Prostate gland (tissue), 2 donors: ENCODE measurements around the gene ZNF888. TPM values are rescaled to one million over a fixed set of nuclear protein-coding genes. Genes with fewer than 3 reads are reported as not detected.
"Not testable (repeated sequence)": the region's sequence is repeated elsewhere in the genome, so short reads cannot be mapped to it uniquely, and the experiment has no call there.

Source experiments
- DNase-seq: peaks from one replicate; pipeline ENCODE4 v3.0.0-alpha.2; 2019; ENCODE audit warnings: low spot score
- H3K27ac ChIP-seq, 2 donors: fragments of 200-600 bp; sonication (generic); 2 replicates each; pipeline ENCODE4 v1.5.1; 2017 to 2019
- H3K27me3 ChIP-seq: fragments of 200-600 bp; sonication (generic); replicated peaks from 2 replicates; pipeline ENCODE4 v1.5.1; 2019; ENCODE audit not compliant: insufficient read depth
- H3K36me3 ChIP-seq, 2 donors: fragments of 200-600 bp; sonication (generic); 1 replicate in 1 of 2; 2 replicates in 1 of 2; pipeline versions ENCODE4 v1.5.1 to v1.8.1; 2017 to 2019
- H3K4me1 ChIP-seq: fragments of 200-600 bp; sonication (generic); replicated peaks from 2 replicates; pipeline ENCODE4 v1.5.1; 2019
- H3K4me3 ChIP-seq, 2 donors: fragments of 200-600 bp; sonication (generic); 2 replicates each; pipeline ENCODE4 v1.5.1; 2017 to 2019
- H3K9me3 ChIP-seq: fragments of 200-600 bp; sonication (generic); 2 replicates; pipeline ENCODE4 v1.5.1; 2017
- CTCF ChIP-seq, 4 experiments: fragments of 200-600 bp in 2 of 4; fragments of 450-650 bp in 2 of 4; sonication (generic) in 2 of 4; IDR thresholded peaks; 1 replicate in 3 of 4; 2 replicates in 1 of 4; pipeline ENCODE4 v1.5.1; 2016 to 2019; ENCODE audit warnings: antibody characterized with exemption in 4 of 4, mild to moderate bottlenecking in 2 of 4, moderate library complexity in 2 of 4
- POLR2A ChIP-seq: fragments of 450-650 bp; IDR thresholded peaks from one replicate; pipeline ENCODE4 v1.6.1; 2016; ENCODE audit warnings: antibody characterized with exemption, mild to moderate bottlenecking
- POLR2AphosphoS5 ChIP-seq: sonication (generic); formaldehyde crosslinking; IDR thresholded peaks from one replicate; pipeline ENCODE4 v1.6.1; 2017; ENCODE audit warnings: antibody characterized with exemption
- WGBS: methylation state at CpG from one replicate; pipeline ENCODE4 v1.1.5; 2018; 5-methylcytosine and 5-hydroxymethylcytosine counted together
- intact Hi-C: fragments of 100-400 bp; cut with DNase I; formaldehyde crosslinking; loops from one replicate; pipeline ENCODE4 v1.14.2; 2022
- total RNA-seq, 2 donors: library from RNA; depleted of rRNA; stranded (reverse); fragments of >200 nt; gene quantifications; one replicate each; pipeline ENCODE4 v1.1.0, GENCODE V29; 2016

ZNF888 gene
- total RNA-seq, 2 donors from 2014 or later: 21.4 to 34.5 TPM

GRCh38 chr19:52948025-52948770, 25.0 kb upstream of the ZNF888 start:
- TF ChIP-seq POLR2AphosphoS5: no peak
- no peak for TF ChIP-seq CTCF (IDR thresholded peaks at IDR 0.05)
- TF ChIP-seq POLR2A: no peak
- Histone ChIP-seq H3K27ac (no peak overlapping the region), H3K27me3 (no peaks in the 10 kb centered on the region), H3K4me3 (no peak overlapping the region), H3K9me3 (no peaks in the 10 kb centered on the region), H3K4me1 (peaks cover 7% of the 10 kb centered on the region), H3K36me3 (peaks cover 17 to 25% of the 10 kb centered on the region in 2 donors)
- intact Hi-C loops: no loop called here
- WGBS: 94% methylated on average over 13 of the region's 13 CpGs
- no peak for DNase-seq

GRCh38 chr19:52946322-52947310, 23.4 kb upstream of the ZNF888 start:
- no peaks in the 10 kb centered on the region for H3K9me3 ChIP-seq
- TF ChIP-seq POLR2AphosphoS5: no peak
- peak; percentile 12 for TF ChIP-seq POLR2A
- no peak for TF ChIP-seq CTCF (IDR thresholded peaks at IDR 0.05)
- WGBS: 37% methylated on average over 39 of the region's 39 CpGs
- H3K36me3 ChIP-seq: peaks cover 6 to 14% of the 10 kb centered on the region in 2 donors
- no peak overlapping the region for H3K4me3 ChIP-seq
- H3K27ac ChIP-seq: peak overlapping the region; percentile 93 to 94
- no peaks in the 10 kb centered on the region for H3K27me3 ChIP-seq
- H3K4me1 ChIP-seq: peaks cover 7% of the 10 kb centered on the region
- intact Hi-C loops: no loop called here
- peak; percentile 70 for DNase-seq

- Histone ChIP-seq H3K27me3 (no peaks in the 10 kb centered on the region), H3K4me3 (no peak overlapping the region), H3K27ac (peak overlapping the region; percentile 93 to 94), H3K4me1 (peaks cover 7% of the 10 kb centered on the region), H3K36me3 (peaks cover 4 to 7% of the 10 kb centered on the region in 2 donors), H3K9me3 (no peaks in the 10 kb centered on the region)
- TF ChIP-seq CTCF (IDR thresholded peaks at IDR 0.05) (no peak), POLR2A (no peak), POLR2AphosphoS5 (no peak)
- WGBS: 37% methylated on average over 24 of the region's 24 CpGs
- intact Hi-C loops: no loop called here
- peak; percentile 9 for DNase-seq
These were observed 22.6 kb upstream of the ZNF888 start for GRCh38 chr19:52945652-52946321.

GRCh38 chr19:52944703-52945493, 21.7 kb upstream of the ZNF888 start:
- H3K9me3 ChIP-seq, H3K27me3 ChIP-seq, H3K4me3 ChIP-seq, H3K36me3 ChIP-seq, H3K4me1 ChIP-seq, intact Hi-C loops: not testable (repeated sequence)
- 44% methylated on average over 17 of the region's 17 CpGs for WGBS
- peak overlapping the region; percentile 93 to 94 for H3K27ac ChIP-seq
- peak; percentile 77 for DNase-seq
- TF ChIP-seq POLR2AphosphoS5: peak; percentile 82
- TF ChIP-seq POLR2A: peak; percentile 39
